CD4-positive, alpha-beta T cell treated with Interleukin-21 for 1 hour (primary cell): ENCODE results near the gene AGMO.
"Not testable (repeated sequence)": the region's sequence is repeated elsewhere in the genome, so short reads cannot be mapped to it uniquely, and the experiment has no call there.

ENCODE experiments used
- DNase-seq: peaks from one replicate; pipeline ENCODE4 v3.0.0-alpha.2; 2020

AGMO gene

DNA sequence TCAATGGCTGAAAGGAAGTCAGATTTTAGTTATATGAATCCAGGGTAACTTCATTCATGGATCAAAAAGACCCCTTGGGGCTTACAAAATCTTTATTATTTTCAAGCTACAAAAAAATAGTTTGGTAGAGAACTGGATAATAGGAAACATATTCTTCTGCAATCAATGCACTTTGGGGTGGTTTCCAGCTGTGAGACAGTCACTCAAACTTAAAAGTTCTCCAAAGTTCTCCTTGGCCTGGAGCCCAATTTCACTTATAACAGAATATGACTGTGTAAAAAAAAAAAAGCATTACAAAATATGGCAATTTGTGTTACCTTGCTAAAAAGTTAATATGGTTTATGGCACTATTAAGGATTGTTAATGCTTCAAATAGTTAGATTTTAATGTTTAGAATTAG, 255.5 kb downstream of the AGMO start:
- DNase-seq = no peak

- DNase-seq = no peak
Observed at GRCh38 chr7:15305002-15305600, 256.7 kb downstream of the AGMO start.

- DNase-seq = no peak
Observed at GRCh38 chr7:15303357-15303756, 258.5 kb downstream of the AGMO start.

DNA sequence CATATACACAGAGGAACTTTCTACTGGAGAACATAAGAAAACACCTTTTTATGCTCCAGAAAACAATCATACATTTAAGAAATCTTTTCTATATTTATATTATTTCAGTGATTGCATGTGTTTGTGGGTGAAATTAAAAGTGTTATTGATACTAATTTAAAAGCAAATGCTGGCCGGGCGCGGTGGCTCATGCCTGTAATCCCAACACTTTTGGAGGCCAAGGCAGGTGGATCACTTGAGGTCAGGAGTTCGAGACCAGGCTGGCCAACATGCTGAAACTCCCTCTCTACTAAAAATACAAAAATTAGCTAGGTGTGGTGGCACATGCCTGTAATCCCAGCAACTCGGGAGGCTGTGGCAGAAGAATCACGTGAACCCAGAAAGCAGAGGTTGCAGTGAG, 260.8 kb downstream of the AGMO start:
- not testable (repeated sequence) for DNase-seq

DNA sequence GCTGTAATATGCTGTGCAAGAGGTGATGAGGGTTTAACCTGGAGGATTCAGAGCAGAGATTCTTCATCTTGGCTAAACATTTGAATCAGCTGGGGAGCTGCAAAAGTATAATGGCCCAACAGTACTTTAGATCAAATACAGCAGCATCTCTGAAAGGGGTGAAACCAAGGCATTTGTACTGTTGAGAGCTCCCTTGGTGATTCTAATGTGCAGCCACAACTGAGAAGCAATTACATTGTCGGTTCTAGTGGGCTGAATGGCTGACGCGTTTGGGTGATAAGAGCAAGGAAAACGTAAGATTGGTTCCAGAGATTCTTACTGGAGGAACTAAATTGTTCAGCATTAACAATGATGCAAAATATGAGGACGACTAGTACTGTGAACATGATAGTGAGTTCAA, 269.7 kb downstream of the AGMO start:
- no peak for DNase-seq

GRCh38 chr7:15291699-15292098, 270.1 kb downstream of the AGMO start:
- no peak for DNase-seq

- DNase-seq = no peak
Observed at GRCh38 chr7:15288741-15289140, 273.1 kb downstream of the AGMO start.

DNA sequence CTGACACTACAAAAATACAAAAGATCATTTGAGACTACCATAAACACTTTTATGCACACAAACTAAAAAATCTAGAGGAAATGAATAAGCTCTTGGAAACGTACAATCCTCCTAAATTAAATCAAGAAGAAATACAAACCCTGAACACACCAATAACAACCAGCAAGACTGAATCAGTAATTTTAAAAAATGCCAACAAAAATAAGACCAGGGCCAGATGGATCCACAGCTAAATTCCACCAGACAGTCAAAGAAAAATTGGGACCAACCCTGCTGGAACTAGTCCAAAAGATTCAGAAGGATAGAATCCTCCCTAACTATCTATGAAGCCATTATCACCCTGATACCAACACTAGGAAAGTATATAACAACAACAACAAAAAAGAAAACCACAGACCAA, 277.4 kb downstream of the AGMO start:
- DNase-seq = no peak

GRCh38 chr7:15280078-15280733, 281.6 kb downstream of the AGMO start:
- DNase-seq = no peak

DNA sequence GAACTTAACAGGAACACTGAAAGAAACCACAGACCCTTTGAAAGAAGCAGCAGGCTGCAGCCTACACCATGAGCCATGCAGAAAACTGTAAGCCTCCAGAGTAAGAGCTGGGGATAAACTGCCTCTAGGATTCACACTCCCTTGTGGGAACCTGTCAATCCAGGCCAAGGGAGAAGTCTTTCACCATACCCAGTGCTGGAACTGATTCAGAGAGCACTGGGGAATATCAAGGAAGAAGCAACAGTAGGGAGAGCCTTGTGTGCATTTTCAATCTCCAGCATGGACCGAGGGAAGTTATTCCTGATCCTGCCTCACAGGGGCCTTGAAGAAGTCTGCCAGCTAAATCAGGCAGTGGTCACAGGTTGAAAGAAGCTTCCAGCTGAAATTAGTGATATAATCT, 282.2 kb downstream of the AGMO start:
- DNase-seq = no peak

DNA sequence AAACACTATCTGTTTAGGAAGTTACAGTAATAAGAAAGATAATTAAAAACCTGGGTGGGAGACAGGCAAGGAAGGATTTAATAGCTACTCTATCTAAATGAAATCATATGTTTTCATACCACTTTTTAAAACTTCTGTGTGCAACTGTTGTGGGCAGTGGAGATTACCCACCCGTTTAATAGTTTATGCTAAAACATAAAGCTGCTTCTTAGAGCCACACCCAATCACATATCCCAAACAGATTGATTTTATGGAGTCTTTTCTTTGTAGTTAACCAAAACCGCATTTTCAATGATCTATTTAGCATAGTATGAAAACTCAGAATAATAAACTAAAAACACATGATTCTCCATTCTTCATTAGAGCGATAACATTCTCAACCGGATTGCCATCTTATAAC, 304.1 kb downstream of the AGMO start:
- DNase-seq = no peak

- DNase-seq = no peak
Observed at GRCh38 chr7:15252181-15252580, 309.6 kb downstream of the AGMO start.

DNA sequence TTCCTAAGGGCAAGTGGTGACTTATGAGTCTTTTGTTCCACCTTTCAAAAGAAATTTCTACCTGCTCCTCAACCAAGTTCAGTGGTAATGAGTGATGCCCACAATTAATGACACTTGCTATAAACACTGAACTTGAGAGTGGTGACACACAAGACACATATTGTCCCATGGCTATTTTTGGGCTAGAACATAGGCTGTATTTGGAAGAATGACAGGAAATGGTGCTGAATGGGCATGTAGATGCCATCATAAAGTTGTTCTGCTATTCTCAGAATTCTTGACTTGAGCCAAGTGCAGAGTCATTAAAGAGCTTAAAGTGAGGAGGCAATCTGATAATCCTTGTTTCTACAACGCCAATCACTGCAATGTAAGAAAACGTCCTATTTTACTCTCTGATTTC, 313.3 kb downstream of the AGMO start:
- no peak for DNase-seq

DNA sequence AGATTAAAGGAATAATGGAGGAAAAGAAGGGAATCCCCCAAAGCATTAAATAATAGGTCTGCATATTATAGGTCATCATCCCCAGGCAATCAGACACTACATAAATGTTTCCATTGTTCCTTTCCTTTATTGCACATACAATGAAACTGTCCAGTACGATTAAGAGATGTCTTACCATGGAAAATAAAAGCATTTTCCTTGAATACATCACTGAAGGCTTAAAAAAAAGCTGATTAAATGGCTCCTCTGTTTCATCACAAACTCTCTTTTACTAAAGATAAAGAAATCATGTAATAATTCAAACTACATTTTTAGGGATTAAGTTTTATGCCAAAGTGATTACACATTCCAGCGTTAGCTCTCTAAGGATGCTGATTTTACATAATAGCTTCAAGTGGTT, 316.0 kb downstream of the AGMO start:
- DNase-seq = no peak

DNA sequence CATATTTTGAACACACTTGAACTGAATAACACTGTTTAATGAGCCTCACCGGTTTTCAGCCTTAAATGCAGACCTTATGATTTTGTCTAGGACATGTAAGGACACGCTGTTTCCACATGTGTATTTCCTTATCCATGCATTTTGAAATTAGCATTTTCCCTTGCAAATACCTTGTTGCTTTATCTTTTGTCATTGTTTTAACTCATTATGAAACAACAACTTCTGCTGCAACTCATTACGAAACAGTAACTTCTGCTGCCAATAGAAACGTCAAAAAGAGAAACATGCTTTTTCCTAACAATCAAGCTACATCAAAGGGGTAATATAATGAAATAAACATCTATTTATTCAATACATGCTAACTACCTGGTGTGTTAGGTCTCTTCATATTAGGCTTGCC, 322.0 kb downstream of the AGMO start:
- DNase-seq = no peak

GRCh38 chr7:15236952-15237351, 324.9 kb downstream of the AGMO start:
- DNase-seq = no peak

GRCh38 chr7:15234431-15234830, 327.4 kb downstream of the AGMO start:
- no peak for DNase-seq

DNA sequence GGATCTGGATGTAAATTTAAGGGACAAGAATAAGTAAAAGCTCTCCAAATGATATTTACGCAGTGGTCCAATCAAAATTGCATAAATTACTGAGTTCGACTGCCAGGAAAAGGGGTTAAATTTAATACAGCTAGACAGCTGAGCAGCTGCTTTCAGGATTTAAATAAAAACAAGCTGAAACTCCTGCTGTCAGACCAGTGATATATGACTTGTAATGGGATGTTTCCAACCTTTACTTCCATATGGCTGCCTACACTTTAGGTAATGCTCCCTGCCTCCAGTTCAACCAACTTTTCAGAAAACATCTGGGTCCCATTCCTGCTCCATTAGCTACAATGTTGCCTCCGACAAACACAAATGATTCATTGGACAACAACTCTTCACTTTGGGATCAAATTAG, 333.0 kb downstream of the AGMO start:
- no peak for DNase-seq

- no peak for DNase-seq
Observed at GRCh38 chr7:15225981-15226380, 335.8 kb downstream of the AGMO start.

- no peak for DNase-seq
Observed at GRCh38 chr7:15219758-15220157, 342.1 kb downstream of the AGMO start.

DNA sequence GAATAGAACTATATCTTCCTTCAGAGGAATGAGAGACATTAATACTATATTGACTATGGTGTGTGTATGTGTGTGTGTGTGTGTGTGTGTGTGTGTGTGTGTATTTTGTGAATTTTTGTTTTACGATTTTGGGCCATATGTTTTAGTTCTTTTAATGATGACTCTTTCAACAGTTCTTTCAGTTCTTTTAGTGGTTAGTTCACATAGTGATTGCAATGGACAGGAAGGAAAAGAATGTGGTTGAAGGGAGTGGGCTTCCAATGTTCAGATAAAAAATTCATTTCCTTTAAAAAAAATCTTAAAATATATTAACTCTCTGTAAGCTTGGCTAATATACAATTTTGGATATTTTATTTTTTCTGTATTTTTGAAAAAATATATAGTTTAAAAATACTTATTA, 343.6 kb downstream of the AGMO start:
- DNase-seq = no peak

DNA sequence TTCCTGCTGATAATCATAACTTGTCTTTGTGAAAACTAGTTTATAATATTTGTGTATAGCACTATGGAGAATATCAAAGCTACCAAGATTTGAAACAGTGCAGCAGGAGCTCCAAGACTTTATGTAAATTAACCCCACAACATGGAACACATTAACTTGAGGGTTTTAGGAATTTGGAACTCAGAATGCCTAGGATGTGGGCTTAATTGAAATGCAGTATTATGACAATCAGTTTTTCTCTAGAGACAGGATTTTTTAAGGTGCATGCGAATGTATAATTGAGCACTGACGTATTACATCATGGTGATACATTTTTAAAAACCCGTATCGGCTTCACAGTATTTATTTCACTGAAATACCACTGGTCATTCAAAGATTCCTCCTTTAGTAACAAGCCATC, 346.2 kb downstream of the AGMO start:
- no peak for DNase-seq

- no peak for DNase-seq
Observed at GRCh38 chr7:15214976-15215375, 346.8 kb downstream of the AGMO start.

GRCh38 chr7:15213093-15213492, 348.7 kb downstream of the AGMO start:
- DNase-seq = no peak

DNA sequence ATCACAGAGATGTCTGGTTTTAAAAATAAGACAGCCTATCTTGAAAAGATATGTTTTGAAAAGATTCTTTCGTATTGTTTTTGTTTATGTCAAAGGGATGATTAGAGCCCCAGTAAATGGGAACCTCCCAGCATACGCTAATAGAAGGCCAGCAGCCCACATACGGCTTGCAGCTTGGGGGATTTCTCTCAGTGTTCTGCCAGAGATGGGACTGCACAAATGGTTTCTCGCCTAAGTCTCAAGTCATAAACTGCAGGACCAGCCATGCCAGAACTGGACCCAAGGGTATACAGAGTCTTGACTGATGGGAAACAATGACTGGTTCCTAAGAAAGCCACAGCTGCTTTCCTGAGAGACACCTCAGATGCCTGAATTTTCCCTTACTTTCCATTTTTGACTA, 352.4 kb downstream of the AGMO start:
- DNase-seq = no peak
